Adrenal gland (tissue), 5 donors: ENCODE results near the gene MYO1A.

ENCODE experiments used
- CTCF ChIP-seq, 6 experiments: fragments of 450-650 bp in 4 of 6; fragments of 200-600 bp in 2 of 6; sonication (generic) in 1 of 6; IDR thresholded peaks; 1 replicate in 5 of 6; 2 replicates in 1 of 6; pipeline versions ENCODE4 v1.5.1 to v1.8.0; 2016 to 2021; ENCODE audit warnings: antibody characterized with exemption in 6 of 6, mild to moderate bottlenecking in 2 of 6, moderate library complexity in 1 of 6
- POLR2A ChIP-seq, 2 donors: fragments of 450-650 bp; IDR thresholded peaks; one replicate each; pipeline ENCODE4 v1.6.1; 2017; ENCODE audit warnings: antibody characterized with exemption in 2 of 2, mild to moderate bottlenecking in 2 of 2, moderate library complexity in 1 of 2
- donor health status: DM: no; HTN: no; CAD: no.

- no peak for TF ChIP-seq CTCF (IDR thresholded peaks at IDR 0.05)
- TF ChIP-seq POLR2A (IDR thresholded peaks at IDR 0.05), result no peak
These were observed 42.0 kb upstream of the MYO1A start for GRCh38 chr12:57091638-57092528.
